TTC549 (cell line): ENCODE measurements around the gene PPP3R2.
"Not testable (repeated sequence)": the region's sequence is repeated elsewhere in the genome, so short reads cannot be mapped to it uniquely, and the experiment has no call there.

ENCODE experiments used
- FAIRE-seq: peaks from 2 replicates; lab custom pipeline; 2012; peaks lifted over from hg19 to GRCh38; lab: Jason Lieb, UNC

Gene PPP3R2

DNA sequence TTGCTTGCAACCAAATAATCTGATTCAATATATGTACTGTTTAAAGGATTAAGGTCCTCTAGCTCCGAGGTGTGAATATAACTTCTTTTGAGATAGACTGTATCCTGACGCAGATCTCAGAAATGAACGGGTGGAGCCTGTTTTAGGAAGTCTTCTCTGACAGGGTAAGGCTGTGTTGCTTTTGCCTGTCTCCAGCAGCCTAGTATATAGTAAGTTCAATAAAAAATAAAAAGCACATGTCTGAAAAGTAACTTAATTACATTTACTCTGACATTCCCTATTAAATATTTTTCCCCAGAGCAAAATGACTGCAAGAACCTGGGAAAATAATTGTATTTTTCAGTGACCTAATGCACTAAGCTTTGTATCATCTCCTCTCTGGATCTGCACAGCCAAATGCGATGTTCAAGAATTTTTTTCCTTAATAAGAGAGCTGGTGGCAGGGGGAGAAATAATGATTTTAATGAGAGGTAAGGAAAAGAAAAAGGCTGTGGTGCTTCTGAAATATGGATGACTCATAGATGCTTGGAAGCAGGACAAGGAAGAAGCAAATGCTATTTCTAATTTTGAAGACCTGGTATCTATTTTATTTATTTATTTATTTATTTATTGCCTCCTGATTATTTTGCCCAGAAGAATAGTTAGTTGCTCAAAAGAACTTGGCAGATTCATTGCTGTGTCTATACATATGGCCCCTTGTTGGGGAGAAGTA, 7.3 kb downstream of the PPP3R2 start:
- FAIRE-seq, result no peak

GRCh38 chr9:101586651-101587050, 8.1 kb downstream of the PPP3R2 start:
- no peak for FAIRE-seq

- no peak for FAIRE-seq
Measured at GRCh38 chr9:101585740-101586139, 9.0 kb downstream of the PPP3R2 start.

DNA sequence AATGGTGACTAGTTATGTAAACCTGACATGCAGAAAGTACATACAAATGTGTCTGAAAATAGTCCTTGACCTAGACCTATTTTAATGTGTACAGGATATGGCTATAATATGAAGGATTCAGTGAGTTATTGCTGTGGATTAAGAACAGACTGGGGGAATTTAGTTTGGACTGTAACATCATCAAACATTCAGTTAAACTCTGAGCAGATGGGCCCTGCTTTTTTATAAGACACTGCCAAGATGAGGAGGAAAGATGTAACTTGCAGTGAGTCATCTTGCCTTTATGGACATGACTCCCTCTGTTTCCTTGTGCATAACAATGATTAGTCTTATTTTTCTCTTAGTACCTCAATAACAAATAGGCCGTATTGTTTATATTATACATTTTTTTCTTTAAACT, 12.2 kb downstream of the PPP3R2 start:
- FAIRE-seq, result no peak

- no peak for FAIRE-seq
Measured at GRCh38 chr9:101579711-101580545, 14.8 kb downstream of the PPP3R2 start.

GRCh38 chr9:101578378-101578777, 16.4 kb downstream of the PPP3R2 start:
- FAIRE-seq, result no peak

GRCh38 chr9:101574731-101575333, 19.9 kb downstream of the PPP3R2 start:
- FAIRE-seq, result no peak

GRCh38 chr9:101572316-101572715, 22.5 kb downstream of the PPP3R2 start:
- no peak for FAIRE-seq

DNA sequence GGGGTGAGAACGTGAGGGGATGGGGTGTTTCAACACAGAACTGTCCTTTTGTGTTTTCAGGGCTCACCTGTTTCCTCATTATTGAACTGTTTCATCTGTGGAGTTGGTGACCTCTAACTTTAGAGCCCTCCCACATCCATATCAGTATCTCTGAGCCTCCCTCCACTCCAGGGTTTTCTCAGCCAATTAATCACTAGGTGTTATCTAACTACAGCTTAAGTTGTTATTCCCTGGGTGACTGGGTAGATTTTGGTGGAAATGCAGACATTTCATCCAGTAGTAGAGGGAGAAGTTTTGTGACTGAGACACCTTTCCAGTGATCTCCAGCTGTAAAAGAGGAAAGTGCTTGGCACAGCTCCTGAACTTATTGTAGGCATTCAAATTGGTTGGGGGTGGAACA, 23.7 kb downstream of the PPP3R2 start:
- no peak for FAIRE-seq

DNA sequence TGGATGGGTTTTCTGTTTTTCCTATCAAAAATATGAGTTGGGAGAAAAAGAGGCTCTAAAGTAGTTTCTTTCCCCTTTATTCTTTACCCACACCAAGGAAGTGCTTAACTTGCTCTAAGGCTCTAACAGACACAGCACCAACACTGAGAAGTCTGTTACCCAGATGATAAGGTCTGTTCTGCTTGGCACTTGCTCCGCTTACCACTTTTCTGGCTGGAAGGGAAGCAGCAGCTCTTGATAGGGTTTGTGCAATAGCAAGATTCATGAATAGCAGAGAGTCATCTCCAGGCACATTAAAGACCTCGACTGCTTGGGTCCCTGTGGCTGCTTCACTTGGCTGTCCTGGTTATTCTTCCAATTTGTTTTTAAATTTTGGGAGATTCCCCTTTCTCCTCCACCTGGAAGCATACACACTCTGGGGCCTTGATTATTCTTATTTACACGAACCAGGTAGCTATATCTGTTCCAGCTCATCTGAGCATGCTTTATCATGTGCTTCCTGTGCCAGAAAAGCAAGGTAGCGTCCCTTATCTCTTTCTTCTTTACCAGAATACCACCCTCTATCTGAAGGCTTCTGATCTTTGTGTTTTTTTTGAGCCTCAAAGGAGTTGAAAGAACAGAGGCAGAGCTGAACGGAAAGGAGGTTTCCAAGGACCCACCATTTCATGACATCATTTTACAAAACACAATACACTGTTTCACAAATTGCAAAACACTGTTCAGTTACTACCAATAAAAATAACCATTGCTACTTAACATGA, 24.8 kb downstream of the PPP3R2 start:
- FAIRE-seq, result no peak

GRCh38 chr9:101567725-101568350, 26.9 kb downstream of the PPP3R2 start:
- FAIRE-seq, result no peak

GRCh38 chr9:101566904-101567724, 27.7 kb downstream of the PPP3R2 start:
- no peak for FAIRE-seq

- no peak for FAIRE-seq
Measured at GRCh38 chr9:101564252-101564651, 30.5 kb downstream of the PPP3R2 start.

- no peak for FAIRE-seq
Measured at GRCh38 chr9:101562966-101563365, 31.8 kb downstream of the PPP3R2 start.

DNA sequence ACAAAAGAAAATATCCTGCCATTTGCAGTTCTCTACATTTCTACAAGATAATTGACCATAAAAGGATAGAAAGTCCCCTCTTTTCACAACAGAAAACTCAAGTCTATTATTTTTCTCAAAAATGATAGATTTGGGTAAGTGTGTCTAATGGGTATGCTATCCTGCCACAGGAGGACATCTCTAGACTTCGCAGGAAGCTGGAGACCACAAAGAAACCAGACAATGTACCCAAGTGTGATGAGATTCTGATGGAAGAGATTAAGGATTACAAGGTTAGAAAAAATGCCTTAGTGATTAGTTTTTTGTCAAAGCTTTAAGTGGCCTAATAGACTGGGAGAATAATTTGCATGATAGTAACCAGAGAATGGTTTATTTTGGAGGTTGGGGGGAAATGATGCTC, 33.0 kb downstream of the PPP3R2 start:
- FAIRE-seq, result no peak

GRCh38 chr9:101549472-101550098, 45.2 kb downstream of the PPP3R2 start:
- not testable (repeated sequence) for FAIRE-seq

GRCh38 chr9:101543098-101543735, 51.6 kb downstream of the PPP3R2 start:
- no peak for FAIRE-seq
